ENCODE data around the gene PTPN7. TPM values are rescaled to one million over a fixed set of nuclear protein-coding genes. Genes with fewer than 3 reads are reported as not detected.

PTPN7 gene
- total and polyA plus RNA-seq, 2 of the 13 experiments (the other 11 are each of a cell fraction or from before 2014, with no cell fraction given), result not detected

- TF ChIP-seq SALL1 (CRISPR knock-in tag; IDR thresholded peaks at IDR 0.05) (peak; percentile 48; the same call in 1 of the 2 replicates), HNRNPUL1 (IDR thresholded peaks at IDR 0.05; ENCODE audit: low read depth, low read length) (no peak), IRF1 (CRISPR knock-in tag; IDR thresholded peaks at IDR 0.05; ENCODE audit: low read depth) (no peak), CSRNP2 (CRISPR knock-in tag; conservative IDR thresholded peaks at IDR 0.05; ENCODE audit: low read depth) (no peak), ATF3 (CRISPR knock-in tag; IDR thresholded peaks at IDR 0.05) (no peak), LCORL (IDR thresholded peaks at IDR 0.05) (no peak), LCORL (CRISPR knock-in tag; IDR thresholded peaks at IDR 0.05) (0 out of 2 replicates have a peak, but pooled peaks have one; percentile 30), KDM5A (IDR thresholded peaks at IDR 0.05; ENCODE audit: borderline replicate concordance, low read length) (no peak), E2F2 (CRISPR knock-in tag; IDR thresholded peaks at IDR 0.05; ENCODE audit: borderline replicate concordance) (no peak), MTF2 (CRISPR knock-in tag; IDR thresholded peaks at IDR 0.05; ENCODE audit: borderline replicate concordance) (peak; percentile 63; the same call in 1 of the 2 replicates), MNT (IDR thresholded peaks at IDR 0.05) (no peak), GZF1 (CRISPR knock-in tag; IDR thresholded peaks at IDR 0.05) (no peak), ZNF7 (CRISPR knock-in tag; IDR thresholded peaks at IDR 0.05) (no peak), POGZ (CRISPR knock-in tag; IDR thresholded peaks at IDR 0.05) (no peak), KAT2B (IDR thresholded peaks at IDR 0.05; ENCODE audit: borderline replicate concordance, low read depth, low read length) (no peak), MLXIP (CRISPR knock-in tag; IDR thresholded peaks at IDR 0.05; ENCODE audit: borderline replicate concordance) (no peak), ZNF20 (CRISPR knock-in tag; IDR thresholded peaks at IDR 0.05) (no peak), ZNF468 (CRISPR knock-in tag; IDR thresholded peaks at IDR 0.05) (no peak), TGIF2 (CRISPR knock-in tag; IDR thresholded peaks at IDR 0.05) (peak; percentile 81; the same call in 1 of the 2 replicates), PHF8 (CRISPR knock-in tag; IDR thresholded peaks at IDR 0.05) (no peak), CENPT (CRISPR knock-in tag; IDR thresholded peaks at IDR 0.05; ENCODE audit: low read depth) (no peak), RXRB (CRISPR knock-in tag; IDR thresholded peaks at IDR 0.05; ENCODE audit: borderline replicate concordance) (no peak)
Measured at GRCh38 chr1:202192770-202193613, 32.6 kb upstream of the PTPN7 start (continued).
